Ishikawa (cell line): ENCODE data around the gene ADH4.

ENCODE experiments used
- CEBPB ChIP-seq: IDR thresholded peaks from 2 replicates; pipeline ENCODE4 v1.6.1; 2012
- CREB1 ChIP-seq: IDR thresholded peaks from 2 replicates; pipeline ENCODE4 v1.6.1; 2012; ENCODE audit warnings: low read depth
- EGR1 ChIP-seq: IDR thresholded peaks from 2 replicates; pipeline ENCODE4 v1.6.1; 2012
- EP300 ChIP-seq: IDR thresholded peaks from 2 replicates; pipeline ENCODE4 v1.6.1; 2012; ENCODE audit warnings: borderline replicate concordance
- FOXM1 ChIP-seq: IDR thresholded peaks from 2 replicates; pipeline ENCODE4 v1.6.1; 2012; ENCODE audit warnings: low read depth, borderline replicate concordance
- NFIC ChIP-seq: IDR thresholded peaks from 2 replicates; pipeline ENCODE4 v1.6.1; 2012
- RAD21 ChIP-seq: IDR thresholded peaks from 2 replicates; pipeline ENCODE4 v1.6.1; 2012; ENCODE audit warnings: low read depth
- TAF1 ChIP-seq: IDR thresholded peaks from 2 replicates; pipeline ENCODE4 v1.6.1; 2012; ENCODE audit warnings: low read depth, mild to moderate bottlenecking
- TCF12 ChIP-seq: IDR thresholded peaks from 2 replicates; pipeline ENCODE4 v1.6.1; 2012; ENCODE audit warnings: low read depth
- TEAD4 ChIP-seq: IDR thresholded peaks from 2 replicates; pipeline ENCODE4 v1.6.1; 2012
- YY1 ChIP-seq: IDR thresholded peaks from 2 replicates; pipeline ENCODE4 v1.6.1; 2012; ENCODE audit warnings: low read depth
- ZBTB7A ChIP-seq: IDR thresholded peaks from 2 replicates; pipeline ENCODE4 v1.6.1; 2012; ENCODE audit warnings: low read depth
- TF ChIP-seq, protein P1 (sequence below): IDR thresholded peaks from 2 replicates; pipeline ENCODE4 v1.6.1; 2012; ENCODE audit warnings: low read depth, mild to moderate bottlenecking
- TF ChIP-seq, protein P2 (sequence below): IDR thresholded peaks from 2 replicates; pipeline ENCODE4 v1.6.1; 2012
- TF ChIP-seq, protein P3 (sequence below): IDR thresholded peaks from 2 replicates; pipeline ENCODE4 v1.6.1; 2012

The ADH4 gene

DNA sequence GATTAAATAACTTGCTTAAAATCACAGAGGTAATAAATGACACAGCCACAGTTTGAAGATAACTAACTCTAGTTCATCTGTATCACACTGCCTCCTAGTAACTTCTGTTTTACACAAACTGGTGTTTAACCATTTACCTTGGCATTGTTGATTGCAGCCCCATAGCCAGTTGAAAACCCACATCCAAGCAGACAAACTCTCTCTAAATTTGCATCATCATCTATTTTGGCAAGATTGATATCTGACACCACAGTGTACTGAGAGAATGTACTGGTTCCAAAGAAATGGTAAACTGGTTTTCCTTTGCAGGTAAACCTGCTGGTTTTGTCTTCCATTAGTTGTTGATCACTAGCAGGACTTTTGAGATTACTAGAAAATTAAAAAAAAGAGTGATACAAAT lies 7.8 kb downstream of the ADH4 start:
- no peak for TF ChIP-seq TCF12
- no peak for TF ChIP-seq RAD21
- TF ChIP-seq CREB1 = no peak
- no peak for TF ChIP-seq YY1
- TF ChIP-seq CEBPB = no peak
- no peak for TF ChIP-seq ZBTB7A

DNA sequence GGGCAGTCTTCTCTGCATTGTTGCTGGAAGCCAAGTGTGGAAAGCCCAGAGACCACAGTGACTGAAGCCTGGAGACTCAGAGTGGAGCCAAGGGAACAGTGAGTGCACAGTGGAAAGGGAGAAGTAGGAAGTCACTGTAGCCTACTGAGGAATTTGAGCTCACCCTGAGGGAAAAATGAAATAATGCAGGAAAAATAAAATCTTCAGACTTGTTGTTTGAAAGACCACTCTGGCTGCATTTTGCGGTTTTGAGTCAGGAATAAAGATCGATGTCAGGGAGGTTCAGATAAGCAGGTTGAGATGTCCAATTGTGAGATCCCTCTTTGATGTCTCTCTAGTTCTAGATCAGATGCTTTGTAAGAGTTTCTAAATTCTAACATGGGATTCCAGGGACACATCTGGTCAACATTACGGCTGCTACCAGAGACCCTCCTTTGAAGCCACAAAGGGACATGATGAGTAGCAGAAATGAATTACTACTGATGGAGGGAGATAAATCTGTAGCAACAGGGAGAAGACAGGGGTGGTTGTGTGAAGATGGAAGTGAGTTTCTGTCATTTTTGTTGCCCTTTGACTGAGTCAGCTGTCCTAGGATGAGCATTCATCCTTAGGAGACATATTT lies 8.4 kb downstream of the ADH4 start:
- no peak for TF ChIP-seq TAF1
- TF ChIP-seq NFIC = no peak
- TF ChIP-seq FOXM1 = no peak
- TF ChIP-seq EGR1 = no peak
- no peak for TF ChIP-seq CEBPB
- TF ChIP-seq TCF12 = no peak
- TF ChIP-seq EP300 = no peak
- TF ChIP-seq ZBTB7A = no peak
- TF ChIP-seq, protein P1, sequence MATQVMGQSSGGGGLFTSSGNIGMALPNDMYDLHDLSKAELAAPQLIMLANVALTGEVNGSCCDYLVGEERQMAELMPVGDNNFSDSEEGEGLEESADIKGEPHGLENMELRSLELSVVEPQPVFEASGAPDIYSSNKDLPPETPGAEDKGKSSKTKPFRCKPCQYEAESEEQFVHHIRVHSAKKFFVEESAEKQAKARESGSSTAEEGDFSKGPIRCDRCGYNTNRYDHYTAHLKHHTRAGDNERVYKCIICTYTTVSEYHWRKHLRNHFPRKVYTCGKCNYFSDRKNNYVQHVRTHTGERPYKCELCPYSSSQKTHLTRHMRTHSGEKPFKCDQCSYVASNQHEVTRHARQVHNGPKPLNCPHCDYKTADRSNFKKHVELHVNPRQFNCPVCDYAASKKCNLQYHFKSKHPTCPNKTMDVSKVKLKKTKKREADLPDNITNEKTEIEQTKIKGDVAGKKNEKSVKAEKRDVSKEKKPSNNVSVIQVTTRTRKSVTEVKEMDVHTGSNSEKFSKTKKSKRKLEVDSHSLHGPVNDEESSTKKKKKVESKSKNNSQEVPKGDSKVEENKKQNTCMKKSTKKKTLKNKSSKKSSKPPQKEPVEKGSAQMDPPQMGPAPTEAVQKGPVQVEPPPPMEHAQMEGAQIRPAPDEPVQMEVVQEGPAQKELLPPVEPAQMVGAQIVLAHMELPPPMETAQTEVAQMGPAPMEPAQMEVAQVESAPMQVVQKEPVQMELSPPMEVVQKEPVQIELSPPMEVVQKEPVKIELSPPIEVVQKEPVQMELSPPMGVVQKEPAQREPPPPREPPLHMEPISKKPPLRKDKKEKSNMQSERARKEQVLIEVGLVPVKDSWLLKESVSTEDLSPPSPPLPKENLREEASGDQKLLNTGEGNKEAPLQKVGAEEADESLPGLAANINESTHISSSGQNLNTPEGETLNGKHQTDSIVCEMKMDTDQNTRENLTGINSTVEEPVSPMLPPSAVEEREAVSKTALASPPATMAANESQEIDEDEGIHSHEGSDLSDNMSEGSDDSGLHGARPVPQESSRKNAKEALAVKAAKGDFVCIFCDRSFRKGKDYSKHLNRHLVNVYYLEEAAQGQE = no peak
- TF ChIP-seq, protein P2, sequence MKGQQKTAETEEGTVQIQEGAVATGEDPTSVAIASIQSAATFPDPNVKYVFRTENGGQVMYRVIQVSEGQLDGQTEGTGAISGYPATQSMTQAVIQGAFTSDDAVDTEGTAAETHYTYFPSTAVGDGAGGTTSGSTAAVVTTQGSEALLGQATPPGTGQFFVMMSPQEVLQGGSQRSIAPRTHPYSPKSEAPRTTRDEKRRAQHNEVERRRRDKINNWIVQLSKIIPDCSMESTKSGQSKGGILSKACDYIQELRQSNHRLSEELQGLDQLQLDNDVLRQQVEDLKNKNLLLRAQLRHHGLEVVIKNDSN = no peak
- TF ChIP-seq YY1 = no peak
- no peak for TF ChIP-seq RAD21
- TF ChIP-seq, protein P3, sequence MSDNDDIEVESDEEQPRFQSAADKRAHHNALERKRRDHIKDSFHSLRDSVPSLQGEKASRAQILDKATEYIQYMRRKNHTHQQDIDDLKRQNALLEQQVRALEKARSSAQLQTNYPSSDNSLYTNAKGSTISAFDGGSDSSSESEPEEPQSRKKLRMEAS = no peak
- no peak for TF ChIP-seq CREB1
- no peak for TF ChIP-seq TEAD4

DNA sequence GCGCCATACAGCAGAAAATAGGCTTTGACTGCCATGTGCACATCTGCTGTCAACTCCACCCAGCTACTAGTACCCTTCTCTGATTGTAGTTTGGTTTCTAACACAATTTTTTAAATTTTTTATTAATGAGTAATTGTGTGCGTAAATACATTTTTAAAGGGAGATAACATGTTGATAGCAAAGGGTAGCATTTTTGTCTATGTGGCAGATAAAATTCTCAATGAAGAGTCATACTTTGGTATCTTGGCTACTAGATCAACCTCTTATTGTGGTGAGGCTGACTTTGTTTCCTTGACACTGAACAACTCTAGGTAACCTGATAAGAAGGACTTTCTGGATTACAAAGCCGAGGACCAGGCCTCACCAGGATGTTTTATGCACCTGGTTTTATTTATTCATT lies 9.5 kb downstream of the ADH4 start:
- no peak for TF ChIP-seq TEAD4
- no peak for TF ChIP-seq CEBPB
- no peak for TF ChIP-seq NFIC

DNA sequence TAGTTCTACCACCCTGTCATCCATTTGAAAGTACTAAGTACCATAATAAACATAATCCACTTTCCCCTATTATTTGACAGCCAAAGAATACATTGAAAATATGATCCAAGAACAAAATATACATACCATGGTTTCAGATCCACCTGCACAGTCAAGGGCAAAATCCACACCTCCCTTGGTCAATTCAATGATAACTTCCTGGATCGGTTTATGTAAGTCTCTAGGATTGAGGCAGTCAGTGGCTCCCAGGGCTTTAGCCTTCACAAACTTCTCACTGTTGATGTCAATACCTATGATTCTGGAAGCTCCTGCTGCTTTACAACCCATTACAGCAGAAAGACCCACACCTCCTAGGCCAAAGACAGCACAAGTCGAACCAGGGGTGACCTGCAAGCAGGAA lies 12.7 kb downstream of the ADH4 start:
- TF ChIP-seq YY1 = no peak
- TF ChIP-seq, protein P1 = no peak
- no peak for TF ChIP-seq TCF12
- TF ChIP-seq, protein P3 = no peak
- no peak for TF ChIP-seq CREB1
- TF ChIP-seq EGR1 = no peak
- TF ChIP-seq ZBTB7A = no peak
- TF ChIP-seq TAF1 = no peak
- no peak for TF ChIP-seq NFIC
- no peak for TF ChIP-seq CEBPB
- TF ChIP-seq TEAD4 = no peak
- TF ChIP-seq FOXM1 = no peak
- TF ChIP-seq RAD21 = no peak
- TF ChIP-seq EP300 = no peak

DNA sequence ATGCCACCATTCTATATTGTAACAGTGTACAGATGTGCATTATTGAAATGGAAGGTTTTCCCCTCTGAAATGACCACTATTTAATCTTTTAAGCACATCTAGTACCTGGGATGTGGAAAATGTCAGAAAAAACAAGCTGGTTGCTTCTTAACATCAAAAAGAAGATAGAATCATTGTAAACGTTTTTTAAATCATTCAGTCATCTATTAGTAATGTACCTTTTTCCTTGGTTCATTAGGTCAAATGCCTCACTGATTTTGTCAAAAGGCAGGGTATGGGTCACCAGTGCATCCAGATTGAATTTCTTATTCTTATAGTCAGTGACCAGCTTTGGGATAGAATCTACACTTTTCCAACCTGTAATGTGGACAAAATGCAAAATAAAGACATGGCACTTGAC lies 17.7 kb downstream of the ADH4 start:
- TF ChIP-seq YY1 (no peak), CEBPB (no peak), ZBTB7A (no peak), EP300 (no peak), NFIC (no peak)

DNA sequence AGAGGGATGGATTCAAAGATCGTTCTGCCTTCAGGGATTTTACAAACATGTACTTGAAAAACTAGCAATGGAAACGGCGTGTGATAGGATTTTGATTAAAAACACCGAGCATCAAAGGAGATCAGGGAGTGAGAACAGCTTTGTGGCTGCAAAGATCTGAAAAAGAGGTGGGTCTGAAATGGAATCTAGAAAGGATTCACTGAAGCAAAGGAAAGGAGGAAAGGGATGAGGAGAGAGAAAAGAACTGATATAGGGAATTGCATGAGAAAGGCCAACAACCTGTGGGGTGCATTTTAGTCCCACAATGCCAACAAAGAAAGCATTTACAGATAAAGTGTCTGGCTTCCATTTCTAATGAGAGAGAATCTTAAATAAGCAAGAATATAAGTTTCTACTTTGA lies 23.1 kb downstream of the ADH4 start:
- TF ChIP-seq TCF12 = no peak
- TF ChIP-seq EGR1 = no peak
- no peak for TF ChIP-seq CEBPB
- no peak for TF ChIP-seq FOXM1

DNA sequence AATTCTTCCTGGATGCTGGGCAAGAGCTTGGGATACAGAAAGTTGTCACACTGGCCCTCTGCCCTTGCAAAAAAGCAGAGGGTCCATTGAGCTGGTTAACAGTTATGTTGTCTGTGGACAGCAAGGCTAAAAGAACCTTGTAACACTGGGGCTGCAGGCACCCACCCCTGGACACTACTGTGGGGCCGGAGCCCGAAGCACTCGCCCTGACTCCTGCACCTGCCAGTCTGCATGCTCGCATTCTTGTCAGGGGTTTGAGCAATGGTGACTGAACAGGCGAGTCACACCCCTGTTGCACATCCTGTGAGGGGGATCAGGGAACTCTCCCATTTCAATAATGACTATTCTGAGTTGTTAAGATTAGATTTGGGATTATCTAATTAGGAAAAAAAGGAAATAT lies 23.6 kb downstream of the ADH4 start:
- TF ChIP-seq, protein P2 = no peak
- no peak for TF ChIP-seq TEAD4
- TF ChIP-seq TAF1 = no peak
- TF ChIP-seq CEBPB = no peak
- TF ChIP-seq, protein P1 = no peak
- no peak for TF ChIP-seq EP300
- TF ChIP-seq EGR1 = no peak
- no peak for TF ChIP-seq YY1
- TF ChIP-seq, protein P3 = no peak
- no peak for TF ChIP-seq FOXM1
- no peak for TF ChIP-seq TCF12
- no peak for TF ChIP-seq CREB1
- TF ChIP-seq ZBTB7A = no peak
- TF ChIP-seq RAD21 = no peak
- no peak for TF ChIP-seq NFIC
